Measurements from ENCODE around the gene CCSAP.

- TF ChIP-seq CTCF (IDR thresholded peaks at IDR 0.05) (no peak), POLR2A (IDR thresholded peaks at IDR 0.05) (no peak), EP300 (IDR thresholded peaks at IDR 0.05) (no peak)
These were observed 43.9 kb downstream of the CCSAP start for GRCh38 chr1:229298887-229299503.
